GM12873 (cell line): Measurements from ENCODE around the gene ACTR3C.

ENCODE experiments used
- CTCF ChIP-seq: IDR thresholded peaks from 2 replicates; pipeline ENCODE4 v1.5.1; 2012; ENCODE audit warnings: low read depth, mild to moderate bottlenecking, moderate library complexity, low read length, control low read depth; ENCODE audit not compliant: insufficient read depth; ENCODE audit errors: missing control alignments

ACTR3C gene

GRCh38 chr7:150325110-150325611, 1.8 kb upstream of the ACTR3C start:
- TF ChIP-seq CTCF, result no peak

GRCh38 chr7:150324373-150324961, 1.1 kb upstream of the ACTR3C start:
- no peak for TF ChIP-seq CTCF

GRCh38 chr7:150323682-150324372, 482 bp upstream of the ACTR3C start:
- TF ChIP-seq CTCF, result no peak

- TF ChIP-seq CTCF, result no peak
Measured at GRCh38 chr7:150322114-150322832, 1.1 kb downstream of the ACTR3C start.

GRCh38 chr7:150321788-150322113, 1.6 kb downstream of the ACTR3C start:
- no peak for TF ChIP-seq CTCF

- TF ChIP-seq CTCF, result no peak
Measured at GRCh38 chr7:150317748-150318444, 5.4 kb downstream of the ACTR3C start.

GRCh38 chr7:150314639-150315239, 8.6 kb downstream of the ACTR3C start:
- TF ChIP-seq CTCF, result no peak
